Measurements from ENCODE around the gene SIGLEC10. TPM values are rescaled to one million over a fixed set of nuclear protein-coding genes. Genes with fewer than 3 reads are reported as not detected.

The SIGLEC10 gene
- total RNA-seq, 1 experiment from 2014 or later, result not detected

- RAD21 ChIA-PET (ENCODE audit: low non-redundant PET in 1 of 2, low total read pairs in 2 of 2, uncharacterized antibody in 2 of 2, unreplicated experiment in 2 of 2), result no interaction called here
- TF ChIP-seq POLR2A (IDR thresholded peaks at IDR 0.05; ENCODE audit: borderline replicate concordance, extremely low read depth, insufficient read depth, insufficient read length) (no peak), ZNF274 (IDR thresholded peaks at IDR 0.05; ENCODE audit: low read depth, low read length) (no peak), REST (IDR thresholded peaks at IDR 0.05; ENCODE audit: low read depth) (no peak), FOSL1 (IDR thresholded peaks at IDR 0.05; ENCODE audit: low read depth) (no peak), ZBTB33 (IDR thresholded peaks at IDR 0.05; ENCODE audit: extremely low read depth, insufficient replicate concordance, low read length) (no peak), YY1 (IDR thresholded peaks at IDR 0.05; ENCODE audit: extremely low read depth, insufficient replicate concordance, low read depth, low read length) (no peak), EZH2 (IDR thresholded peaks at IDR 0.05) (no peak), EGR1 (IDR thresholded peaks at IDR 0.05; ENCODE audit: low read depth) (no peak), TCF7L2 (IDR thresholded peaks at IDR 0.05; ENCODE audit: borderline replicate concordance, extremely low read depth, insufficient read depth, insufficient read length) (no peak)
- H3K36me3 ChIP-seq (ENCODE audit: control insufficient read depth in 1 of 2, insufficient read depth in 2 of 2, low read length in 2 of 2), result no peaks in the 10 kb centered on the region
- H2AFZ ChIP-seq (ENCODE audit: low read depth, low read length, poor library complexity, severe bottlenecking), result no peak within 1 kb of the TSS
- H3K79me2 ChIP-seq (ENCODE audit: insufficient read depth, low read length), result no peaks in the 10 kb centered on the region
- no peaks in the 10 kb centered on the region for H3K9me2 ChIP-seq (ENCODE audit: insufficient read depth)
- no peak for DNase-seq (ENCODE audit: low read depth, low spot score)
- no peaks in the 10 kb centered on the region for H3K27me3 ChIP-seq (ENCODE audit: insufficient read depth, low read length)
- no peaks in the 10 kb centered on the region for H3K9me3 ChIP-seq (ENCODE audit: control insufficient read depth in 1 of 2, insufficient read depth in 1 of 2, low read depth in 1 of 2, low read length in 2 of 2)
- ATAC-seq, result no peak
- H3K4me3 ChIP-seq (replicated peaks in 1 of 2; ENCODE audit: low read depth in 1 of 2, low read length in 2 of 2), result no peak within 1 kb of the TSS
- H3K4me1 ChIP-seq (ENCODE audit: control insufficient read depth in 1 of 2, insufficient read depth in 2 of 2, low read length in 2 of 2), result no peaks in the 10 kb centered on the region
- intact Hi-C loops (cut with micrococcal nuclease), result no loop called here
- POLR2A ChIA-PET, result no interaction called here
- no peaks in the 10 kb centered on the region for H4K20me1 ChIP-seq (ENCODE audit: insufficient read depth)
- H3K27ac ChIP-seq (ENCODE audit: low read depth, low read length), result no peak within 1 kb of the TSS
- H3K9ac ChIP-seq (ENCODE audit: low read length), result no peak within 1 kb of the TSS
- CTCF ChIA-PET, result no interaction called here
- no TSS peak for BruUV-seq (replicated peaks)
- H3K4me2 ChIP-seq (ENCODE audit: low read length), result no peak within 1 kb of the TSS
These were observed 29.5 kb downstream of the SIGLEC10 start, which contains the start of gene LIM2 for GRCh38 chr19:51387924-51388389. LIM2 (minus strand) TSS chr19:51387974; CDS start chr19:51387443, 531 bp downstream.

Measured in HCT116 (cell line).